Left ventricle myocardium inferior (tissue), 1 donor: ENCODE results near the gene OR2L2. TPM values are rescaled to one million over a fixed set of nuclear protein-coding genes. Genes with fewer than 3 reads are reported as not detected.
"Not testable (repeated sequence)": the region's sequence is repeated elsewhere in the genome, so short reads cannot be mapped to it uniquely, and the experiment has no call there.

ENCODE experiments used
- DNase-seq: peaks from one replicate; pipeline ENCODE4 v3.0.0-alpha.2; 2020
- H3K27ac ChIP-seq: fragments of 200-600 bp; replicated peaks from 2 replicates; pipeline ENCODE4 v1.8.0; 2021
- H3K27me3 ChIP-seq: fragments of 200-600 bp; 2 replicates; pipeline ENCODE4 v1.8.0; 2021; ENCODE audit warnings: low read depth
- H3K36me3 ChIP-seq: fragments of 200-600 bp; 2 replicates; pipeline ENCODE4 v1.8.0; 2021
- H3K4me1 ChIP-seq: fragments of 200-600 bp; 2 replicates; pipeline ENCODE4 v1.8.0; 2021
- H3K4me3 ChIP-seq: fragments of 200-600 bp; 2 replicates; pipeline ENCODE4 v1.8.0; 2021; ENCODE audit warnings: mild to moderate bottlenecking, moderate library complexity
- H3K9me3 ChIP-seq: fragments of 200-600 bp; replicated peaks from 2 replicates; pipeline ENCODE4 v1.8.0; 2021
- CTCF ChIP-seq: fragments of 200-600 bp; IDR thresholded peaks from 2 replicates; pipeline ENCODE4 v1.8.0; 2021; ENCODE audit warnings: antibody characterized with exemption, mild to moderate bottlenecking, borderline replicate concordance
- intact Hi-C: fragments of 100-400 bp; cut with micrococcal nuclease; formaldehyde crosslinking; loops from one replicate; pipeline ENCODE4 v1.11.0; 2022
- total RNA-seq: library from RNA; stranded (reverse); fragmentation: NEBNext Ultra II Directional; extraction: Animal tissue kit (Norgen Biotek cat#: 25700); gene quantifications from one replicate; pipeline ENCODE4 v1.2.1, GENCODE V29; 2021
- donor health status: DM: no; HTN: yes; CAD: no; lungs with severe emphysema.

OR2L2 gene
- total RNA-seq, 1 donor from 2014 or later: not detected

GRCh38 chr1:248054671-248055070 is 24.8 kb downstream of the OR2L2 start:
- Histone ChIP-seq H3K36me3 (no peaks in the 10 kb centered on the region), H3K9me3 (peaks cover 42% of the 10 kb centered on the region)

GRCh38 chr1:248055261-248055660 is 25.4 kb downstream of the OR2L2 start:
- Histone ChIP-seq H3K27me3 (no peaks in the 10 kb centered on the region), H3K27ac (no peak overlapping the region), H3K36me3 (no peaks in the 10 kb centered on the region), H3K9me3 (peaks cover 37% of the 10 kb centered on the region), H3K4me1 (no peaks in the 10 kb centered on the region), H3K4me3 (no peak overlapping the region)
- DNase-seq: no peak
- intact Hi-C loops: no loop called here
- TF ChIP-seq CTCF: no peak

More at GRCh38 chr1:248054671-248055070, 24.8 kb downstream of the OR2L2 start:
- DNase-seq: no peak
- intact Hi-C loops: no loop called here
- Histone ChIP-seq H3K27ac (no peak overlapping the region), H3K4me1 (no peaks in the 10 kb centered on the region), H3K27me3 (no peaks in the 10 kb centered on the region), H3K4me3 (no peak overlapping the region)
- TF ChIP-seq CTCF: no peak

- H3K27ac ChIP-seq: no peak overlapping the region
- no peak overlapping the region for H3K4me3 ChIP-seq
- peaks cover 21% of the 10 kb centered on the region for H3K9me3 ChIP-seq
- DNase-seq: no peak
- no peaks in the 10 kb centered on the region for H3K4me1 ChIP-seq
- no peak for TF ChIP-seq CTCF
- no peaks in the 10 kb centered on the region for H3K27me3 ChIP-seq
- intact Hi-C loops: no loop called here
- no peaks in the 10 kb centered on the region for H3K36me3 ChIP-seq
These were observed 35.2 kb downstream of the OR2L2 start for GRCh38 chr1:248065071-248065470.

GRCh38 chr1:248065604-248066003 is 35.7 kb downstream of the OR2L2 start:
- H3K27ac ChIP-seq: no peak overlapping the region
- no peaks in the 10 kb centered on the region for H3K4me1 ChIP-seq
- DNase-seq: no peak
- no peaks in the 10 kb centered on the region for H3K36me3 ChIP-seq
- no peak for TF ChIP-seq CTCF
- H3K9me3 ChIP-seq: peaks cover 21% of the 10 kb centered on the region
- intact Hi-C loops: no loop called here
- no peak overlapping the region for H3K4me3 ChIP-seq
- H3K27me3 ChIP-seq: no peaks in the 10 kb centered on the region

GRCh38 chr1:248083864-248084263 is 54.0 kb downstream of the OR2L2 start:
- H3K4me3 ChIP-seq, H3K9me3 ChIP-seq, H3K4me1 ChIP-seq, DNase-seq, H3K36me3 ChIP-seq, H3K27me3 ChIP-seq, H3K27ac ChIP-seq, intact Hi-C loops: not testable (repeated sequence)

Other genes with a start within 250 kb of the OR2L2 start
- not detected for gene OR14A16, start 206.0 kb upstream of the OR2L2 start, total RNA-seq
- not detected for gene OR11L1, start 188.2 kb upstream of the OR2L2 start, total RNA-seq
- 0.16 TPM for gene TRIM58, start 172.9 kb upstream of the OR2L2 start, total RNA-seq
- not detected for gene OR2W3, start 134.5 kb upstream of the OR2L2 start, total RNA-seq
- gene OR2T8, start 109.8 kb upstream of the OR2L2 start, total RNA-seq: not detected
- gene OR2AJ1, start 105.2 kb upstream of the OR2L2 start, total RNA-seq: not detected
- not detected for gene OR2L8, start 81.2 kb upstream of the OR2L2 start, total RNA-seq
- not detected for gene OR2AK2, start 64.8 kb upstream of the OR2L2 start, total RNA-seq
- not detected for gene OR2L5, start 16.4 kb upstream of the OR2L2 start, total RNA-seq
- not detected for gene OR2L3, start 16.8 kb downstream of the OR2L2 start, total RNA-seq
- not detected for gene OR2L13, start 65.1 kb downstream of the OR2L2 start, total RNA-seq
- not detected for gene OR2M5, start 115.1 kb downstream of the OR2L2 start, total RNA-seq
- gene OR2M2, start 144.8 kb downstream of the OR2L2 start, total RNA-seq: not detected
- gene OR2M3, start 167.2 kb downstream of the OR2L2 start, total RNA-seq: not detected
- gene OR2M4, start 201.3 kb downstream of the OR2L2 start, total RNA-seq: not detected
- gene OR2T33, start 247.9 kb downstream of the OR2L2 start, total RNA-seq: not detected